Progenitor cell of endocrine pancreas (in vitro differentiated cells): ENCODE data around the gene SLC36A2. TPM values are rescaled to one million over a fixed set of nuclear protein-coding genes. Genes with fewer than 3 reads are reported as not detected.
A peak's percentile ranks its signal among the peaks of the same experiment; 100 is the strongest.
"Not testable (repeated sequence)": the region's sequence is repeated elsewhere in the genome, so short reads cannot be mapped to it uniquely, and the experiment has no call there.

Experiments
- DNase-seq: peaks from one replicate; pipeline ENCODE4 v3.0.0; 2021; ENCODE audit warnings: low spot score; ENCODE audit not compliant: unreplicated experiment
- H3K27ac Mint-ChIP-seq: 2 replicates; pipeline ENCODE4 v1.8.0; 2021; ENCODE audit warnings: mild to moderate bottlenecking, moderate library complexity, mixed read lengths
- H3K27me3 Mint-ChIP-seq: 2 replicates; pipeline ENCODE4 v1.8.0; 2021; ENCODE audit warnings: mixed read lengths
- H3K36me3 Mint-ChIP-seq: 2 replicates; pipeline ENCODE4 v1.8.0; 2022; ENCODE audit warnings: mixed read lengths; ENCODE audit not compliant: insufficient read depth
- H3K4me1 Mint-ChIP-seq: 2 replicates; pipeline ENCODE4 v1.8.0; 2021; ENCODE audit warnings: low read depth, mixed read lengths
- H3K4me3 Mint-ChIP-seq: 2 replicates; pipeline ENCODE4 v1.8.0; 2021; ENCODE audit warnings: low read depth, mild to moderate bottlenecking, moderate library complexity, mixed read lengths
- H3K9me3 Mint-ChIP-seq: 2 replicates; pipeline ENCODE4 v1.8.0; 2021; ENCODE audit warnings: low read depth, mixed read lengths
- CTCF ChIP-seq: fragments of 200-600 bp; sonication (generic); IDR thresholded peaks from one replicate; pipeline ENCODE4 v1.5.0; 2021; ENCODE audit warnings: antibody characterized with exemption, mild to moderate bottlenecking; ENCODE audit not compliant: unreplicated experiment
- total RNA-seq: library from RNA; stranded (reverse); gene quantifications from 2 replicates; pipeline ENCODE4 v1.2.1, GENCODE V29; 2021

The SLC36A2 gene
- total RNA-seq, 1 donor from 2014 or later, result not detected

DNA sequence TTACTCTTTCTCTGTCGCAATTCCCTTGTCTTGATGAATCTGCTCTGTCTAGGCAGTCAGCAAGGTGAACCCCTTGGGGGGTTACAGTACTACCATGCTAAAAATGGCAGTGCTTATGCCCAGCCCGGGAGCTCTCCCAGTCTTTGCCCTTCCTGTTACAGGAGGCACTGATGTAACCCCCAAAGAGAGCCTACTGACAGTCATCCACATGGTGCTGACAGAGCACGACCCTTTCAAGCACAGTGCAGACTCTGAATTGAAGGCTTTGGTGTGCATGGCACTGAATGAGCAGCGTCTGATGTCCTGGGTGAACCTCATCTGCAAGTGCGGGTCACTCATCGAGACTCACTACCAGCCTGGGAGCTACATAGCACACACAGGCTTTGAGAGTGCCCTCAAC is 34.5 kb upstream of the SLC36A2 start:
- no peaks in the 10 kb centered on the region for H3K9me3 Mint-ChIP-seq
- H3K27ac Mint-ChIP-seq, result no peak overlapping the region
- TF ChIP-seq CTCF, result no peak
- no peaks in the 10 kb centered on the region for H3K36me3 Mint-ChIP-seq
- H3K4me3 Mint-ChIP-seq, result no peak overlapping the region
- no peaks in the 10 kb centered on the region for H3K4me1 Mint-ChIP-seq
- DNase-seq, result no peak
- peaks cover 6% of the 10 kb centered on the region for H3K27me3 Mint-ChIP-seq

DNA sequence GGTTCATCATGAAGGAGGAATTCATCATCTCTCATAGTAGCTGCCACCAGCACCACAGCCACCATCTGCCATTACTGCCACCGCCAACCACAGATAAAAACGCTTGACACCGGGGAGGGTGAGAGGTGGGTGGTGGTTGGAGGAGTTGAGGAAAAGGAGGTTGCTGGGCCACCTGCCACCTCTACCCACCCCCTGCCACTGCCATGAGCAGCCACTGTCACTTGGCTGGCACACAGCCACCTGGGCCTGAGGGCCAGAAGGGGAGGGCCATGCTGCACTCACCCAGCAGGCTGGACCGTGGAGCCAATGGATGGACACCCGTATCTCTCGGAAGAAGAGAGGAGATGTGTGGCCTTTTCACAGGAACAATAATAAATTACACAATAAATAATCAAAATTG is 31.3 kb upstream of the SLC36A2 start:
- H3K27me3 Mint-ChIP-seq, result no peaks in the 10 kb centered on the region
- peaks cover 2% of the 10 kb centered on the region for H3K36me3 Mint-ChIP-seq
- DNase-seq, result no peak
- no peak overlapping the region for H3K4me3 Mint-ChIP-seq
- TF ChIP-seq CTCF, result no peak
- peaks cover 17% of the 10 kb centered on the region for H3K9me3 Mint-ChIP-seq
- no peak overlapping the region for H3K27ac Mint-ChIP-seq
- H3K4me1 Mint-ChIP-seq, result no peaks in the 10 kb centered on the region

- H3K36me3 Mint-ChIP-seq, result peaks cover 2% of the 10 kb centered on the region
- TF ChIP-seq CTCF, result no peak
- H3K9me3 Mint-ChIP-seq, result peaks cover 17% of the 10 kb centered on the region
- no peak for DNase-seq
- no peak overlapping the region for H3K4me3 Mint-ChIP-seq
- no peaks in the 10 kb centered on the region for H3K4me1 Mint-ChIP-seq
- no peak overlapping the region for H3K27ac Mint-ChIP-seq
- no peaks in the 10 kb centered on the region for H3K27me3 Mint-ChIP-seq
Measured at GRCh38 chr5:151374539-151374938, 27.2 kb upstream of the SLC36A2 start.

DNA sequence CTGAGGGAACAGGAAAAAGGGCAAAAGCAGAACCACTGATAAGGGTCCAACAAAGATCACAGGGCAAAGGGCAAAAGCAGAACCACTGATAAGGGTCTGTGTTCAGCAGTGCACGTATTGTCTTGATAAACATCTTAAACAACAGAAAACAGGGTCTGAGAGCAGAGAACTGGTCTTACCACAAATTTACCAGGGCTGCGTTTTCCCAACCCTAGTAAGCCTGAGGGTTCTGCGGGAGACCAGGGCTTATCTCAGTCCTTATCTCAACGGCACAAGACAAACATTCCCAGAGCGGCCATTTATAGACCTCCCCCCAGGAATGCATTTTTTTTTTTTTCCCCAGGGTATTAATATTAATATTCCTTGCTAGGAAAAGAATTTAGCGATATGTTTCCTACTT is 19.7 kb upstream of the SLC36A2 start:
- not testable (repeated sequence) for H3K4me3 Mint-ChIP-seq, H3K4me1 Mint-ChIP-seq, H3K27me3 Mint-ChIP-seq, DNase-seq
- H3K9me3 Mint-ChIP-seq, result peaks cover 50% of the 10 kb centered on the region
- peak overlapping the region; percentile 86 for H3K27ac Mint-ChIP-seq
- H3K36me3 Mint-ChIP-seq, result peaks cover 10% of the 10 kb centered on the region

GRCh38 chr5:151363673-151364072 is 16.3 kb upstream of the SLC36A2 start:
- Mint-ChIP-seq H3K4me3 (no peak overlapping the region), H3K36me3 (peaks cover 8% of the 10 kb centered on the region), H3K4me1 (no peaks in the 10 kb centered on the region), H3K27me3 (no peaks in the 10 kb centered on the region), H3K9me3 (peaks cover 45% of the 10 kb centered on the region), H3K27ac (no peak overlapping the region)
- no peak for DNase-seq
- no peak for TF ChIP-seq CTCF

GRCh38 chr5:151362970-151363369 is 15.6 kb upstream of the SLC36A2 start:
- H3K36me3 Mint-ChIP-seq, result peaks cover 8% of the 10 kb centered on the region
- no peaks in the 10 kb centered on the region for H3K4me1 Mint-ChIP-seq
- peaks cover 38% of the 10 kb centered on the region for H3K9me3 Mint-ChIP-seq
- no peak overlapping the region for H3K4me3 Mint-ChIP-seq
- no peaks in the 10 kb centered on the region for H3K27me3 Mint-ChIP-seq
- no peak for DNase-seq
- TF ChIP-seq CTCF, result no peak
- H3K27ac Mint-ChIP-seq, result no peak overlapping the region
